PFSK-1 (cell line): ENCODE measurements around the gene MRPL55.

Source experiments
- FOXP2 ChIP-seq: optimal IDR thresholded peaks from 2 replicates; pipeline ENCODE3; 2011; ENCODE audit warnings: borderline replicate concordance, control low read depth, inconsistent platforms; ENCODE audit not compliant: insufficient read depth; ENCODE audit errors: extremely low read length, extremely low read depth
- POLR2AphosphoS5 ChIP-seq: IDR thresholded peaks from 2 replicates; pipeline ENCODE4 v1.6.1; 2012; ENCODE audit warnings: low read depth, mild to moderate bottlenecking, control low read depth, low read length, moderate library complexity
- SIN3A ChIP-seq: IDR thresholded peaks from 2 replicates; pipeline ENCODE4 v1.6.1; 2012; ENCODE audit warnings: mild to moderate bottlenecking, low read length, moderate library complexity, borderline replicate concordance; ENCODE audit not compliant: insufficient read depth
- TAF1 ChIP-seq: IDR thresholded peaks from 2 replicates; pipeline ENCODE4 v1.6.1; 2012; ENCODE audit warnings: low read length, control low read depth, borderline replicate concordance; ENCODE audit not compliant: insufficient read depth
- TF ChIP-seq, protein P1 (sequence below), 2 experiments: IDR thresholded peaks; 2 replicates each; pipeline versions ENCODE4 v1.6.1 to v1.8.0; 2011 to 2012; ENCODE audit warnings: low read depth in 2 of 2, low read length in 2 of 2, control low read depth in 1 of 2, inconsistent platforms in 1 of 2, mild to moderate bottlenecking in 1 of 2, moderate library complexity in 1 of 2; ENCODE audit not compliant: insufficient read depth in 1 of 2

Gene MRPL55

DNA sequence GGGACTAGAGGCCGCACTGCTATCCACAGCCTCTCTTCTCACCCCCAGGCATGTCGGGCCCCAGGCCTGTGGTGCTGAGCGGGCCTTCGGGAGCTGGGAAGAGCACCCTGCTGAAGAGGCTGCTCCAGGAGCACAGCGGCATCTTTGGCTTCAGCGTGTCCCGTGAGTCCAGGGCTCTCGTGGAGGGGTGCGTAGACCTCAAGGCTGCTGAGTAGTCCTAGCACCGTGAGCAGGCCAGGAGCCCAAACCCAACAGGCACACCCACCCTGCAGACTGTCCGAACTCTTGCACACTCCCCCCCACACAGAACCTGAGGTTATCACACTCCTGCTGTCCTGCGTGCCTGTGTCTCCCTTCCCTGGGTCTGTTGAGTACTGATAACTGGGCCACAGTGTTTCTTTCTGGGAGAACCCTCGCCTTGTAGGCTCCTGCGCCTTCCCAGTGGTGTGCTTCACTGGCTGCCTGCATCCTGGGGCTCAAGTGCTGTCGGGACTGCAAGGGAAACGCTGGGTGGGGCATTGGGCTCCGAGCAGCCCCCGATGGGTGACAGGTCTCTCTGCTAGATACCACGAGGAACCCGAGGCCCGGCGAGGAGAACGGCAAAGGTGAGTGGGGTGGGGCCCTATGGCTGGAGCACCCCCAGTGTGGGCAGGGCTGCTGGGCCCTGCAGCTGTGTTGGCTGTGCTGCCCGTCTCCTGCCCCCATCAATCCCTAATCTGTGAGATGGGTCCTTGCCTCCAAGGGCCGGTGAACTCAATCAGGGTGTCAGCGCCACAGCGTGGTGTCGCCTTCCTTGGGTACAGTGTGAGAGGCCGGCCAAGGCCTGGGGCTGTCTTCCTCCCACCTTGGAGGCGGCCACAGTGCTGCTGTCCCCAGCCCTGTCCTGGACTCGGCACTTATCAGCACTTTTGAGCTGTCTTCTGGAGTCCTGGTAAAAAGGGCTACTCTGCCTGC lies 36.6 kb upstream of the MRPL55 start:
- TF ChIP-seq SIN3A = no peak
- TF ChIP-seq, protein P1, sequence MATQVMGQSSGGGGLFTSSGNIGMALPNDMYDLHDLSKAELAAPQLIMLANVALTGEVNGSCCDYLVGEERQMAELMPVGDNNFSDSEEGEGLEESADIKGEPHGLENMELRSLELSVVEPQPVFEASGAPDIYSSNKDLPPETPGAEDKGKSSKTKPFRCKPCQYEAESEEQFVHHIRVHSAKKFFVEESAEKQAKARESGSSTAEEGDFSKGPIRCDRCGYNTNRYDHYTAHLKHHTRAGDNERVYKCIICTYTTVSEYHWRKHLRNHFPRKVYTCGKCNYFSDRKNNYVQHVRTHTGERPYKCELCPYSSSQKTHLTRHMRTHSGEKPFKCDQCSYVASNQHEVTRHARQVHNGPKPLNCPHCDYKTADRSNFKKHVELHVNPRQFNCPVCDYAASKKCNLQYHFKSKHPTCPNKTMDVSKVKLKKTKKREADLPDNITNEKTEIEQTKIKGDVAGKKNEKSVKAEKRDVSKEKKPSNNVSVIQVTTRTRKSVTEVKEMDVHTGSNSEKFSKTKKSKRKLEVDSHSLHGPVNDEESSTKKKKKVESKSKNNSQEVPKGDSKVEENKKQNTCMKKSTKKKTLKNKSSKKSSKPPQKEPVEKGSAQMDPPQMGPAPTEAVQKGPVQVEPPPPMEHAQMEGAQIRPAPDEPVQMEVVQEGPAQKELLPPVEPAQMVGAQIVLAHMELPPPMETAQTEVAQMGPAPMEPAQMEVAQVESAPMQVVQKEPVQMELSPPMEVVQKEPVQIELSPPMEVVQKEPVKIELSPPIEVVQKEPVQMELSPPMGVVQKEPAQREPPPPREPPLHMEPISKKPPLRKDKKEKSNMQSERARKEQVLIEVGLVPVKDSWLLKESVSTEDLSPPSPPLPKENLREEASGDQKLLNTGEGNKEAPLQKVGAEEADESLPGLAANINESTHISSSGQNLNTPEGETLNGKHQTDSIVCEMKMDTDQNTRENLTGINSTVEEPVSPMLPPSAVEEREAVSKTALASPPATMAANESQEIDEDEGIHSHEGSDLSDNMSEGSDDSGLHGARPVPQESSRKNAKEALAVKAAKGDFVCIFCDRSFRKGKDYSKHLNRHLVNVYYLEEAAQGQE (IDR thresholded peaks at IDR 0.05; ENCODE audit: insufficient read depth in 1 of 2, low read depth in 2 of 2, low read length in 2 of 2) = no peak
- TF ChIP-seq FOXP2 = no peak
- TF ChIP-seq TAF1 = no peak
- no peak for TF ChIP-seq POLR2AphosphoS5

DNA sequence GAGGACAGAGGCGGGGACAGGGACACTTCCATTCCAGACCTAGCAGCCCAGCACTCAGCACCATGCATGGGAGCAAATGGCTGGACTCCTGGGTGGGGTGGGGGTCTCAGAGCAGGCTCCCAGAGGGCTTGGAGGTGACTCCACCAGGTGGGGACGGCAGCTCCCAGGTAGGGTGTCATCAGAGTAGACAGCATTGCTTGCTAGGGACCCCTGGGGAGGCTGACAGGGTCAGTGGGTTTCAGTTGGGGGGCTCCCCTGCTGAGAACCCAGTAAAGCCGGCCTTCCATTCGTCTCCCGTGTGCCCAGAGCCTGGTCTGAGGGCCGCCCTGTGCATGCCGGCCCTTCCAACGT lies 35.9 kb upstream of the MRPL55 start:
- TF ChIP-seq SIN3A (no peak), POLR2AphosphoS5 (no peak), TAF1 (no peak), FOXP2 (no peak)
- TF ChIP-seq, protein P1 (IDR thresholded peaks at IDR 0.05; ENCODE audit: insufficient read depth in 1 of 2, low read depth in 2 of 2, low read length in 2 of 2) = no peak

DNA sequence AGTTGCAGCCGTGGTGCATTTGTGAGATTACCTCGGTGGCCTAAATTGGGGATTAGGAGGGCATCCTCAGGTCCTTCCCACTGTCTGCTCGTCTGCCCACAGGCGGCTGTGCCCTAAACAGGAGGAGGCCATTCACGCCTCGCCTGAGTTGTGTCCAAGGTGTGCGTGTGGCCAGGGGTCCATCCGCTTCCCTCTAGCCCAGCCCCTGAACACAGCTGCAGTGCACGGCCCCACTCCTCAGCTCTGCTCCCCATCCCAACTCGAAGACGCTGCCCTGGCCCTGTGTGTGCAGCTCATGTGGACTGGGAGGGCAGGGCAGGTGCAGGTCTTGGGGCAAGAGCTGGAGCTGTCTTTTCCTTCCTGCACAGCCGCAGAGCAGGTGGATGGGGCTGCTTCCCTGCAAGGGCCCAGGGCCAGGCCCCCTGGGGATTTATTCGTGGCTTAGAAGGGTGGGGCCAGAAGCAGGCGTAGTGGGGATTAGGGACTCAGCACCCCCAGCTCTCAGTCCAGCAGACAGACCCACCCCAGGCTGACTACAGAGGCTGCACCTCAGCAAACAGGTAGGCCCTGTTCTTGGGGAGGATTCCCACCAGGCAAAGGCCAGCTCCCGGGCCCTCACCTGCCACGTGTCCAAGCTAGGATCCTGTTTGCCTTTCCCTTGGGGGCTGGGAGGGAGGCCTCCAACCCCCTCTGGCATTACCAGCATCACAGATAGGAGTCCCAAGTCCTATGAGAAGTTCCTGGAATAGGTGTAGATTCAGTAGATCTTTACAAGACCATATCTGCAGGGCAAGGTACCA lies 35.3 kb upstream of the MRPL55 start:
- TF ChIP-seq POLR2AphosphoS5 = no peak
- no peak for TF ChIP-seq FOXP2
- TF ChIP-seq, protein P1 (IDR thresholded peaks at IDR 0.05; ENCODE audit: insufficient read depth in 1 of 2, low read depth in 2 of 2, low read length in 2 of 2) = no peak
- no peak for TF ChIP-seq SIN3A
- no peak for TF ChIP-seq TAF1

DNA sequence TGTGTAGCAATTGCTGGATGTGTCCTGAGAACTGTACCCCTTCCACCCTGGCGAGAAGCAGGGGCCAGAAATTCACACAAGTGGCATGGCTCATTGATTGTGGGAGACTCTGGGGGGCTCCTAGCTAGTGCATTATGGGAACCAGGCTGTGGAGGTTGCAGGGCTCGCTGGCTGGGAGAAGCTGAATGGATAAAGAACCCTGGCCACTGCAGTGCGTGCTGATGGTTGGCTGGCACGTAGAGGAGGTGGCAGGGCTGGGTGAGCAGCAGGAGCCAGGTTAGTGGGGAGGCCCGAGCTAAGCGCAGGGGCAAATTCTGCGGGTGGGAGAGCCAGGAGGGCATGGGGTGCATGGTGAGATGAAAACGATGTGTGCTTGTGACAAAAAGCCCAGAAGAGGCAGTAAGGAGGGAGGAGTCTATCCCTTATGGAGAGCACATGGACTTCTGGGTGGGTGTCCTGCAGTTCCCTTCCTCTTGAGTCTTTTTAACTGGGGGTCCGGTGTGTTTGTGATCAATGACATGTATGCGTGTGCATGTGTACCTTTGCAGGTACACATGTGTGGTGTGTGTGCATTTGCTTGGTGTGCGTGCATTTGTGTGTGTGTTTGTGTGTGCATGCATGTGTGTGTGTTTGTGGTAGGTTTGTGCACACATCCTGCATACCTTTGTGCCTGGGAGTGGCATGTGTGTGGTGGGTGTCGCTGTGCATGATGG lies 34.5 kb upstream of the MRPL55 start:
- TF ChIP-seq, protein P1 (IDR thresholded peaks at IDR 0.05; ENCODE audit: insufficient read depth in 1 of 2, low read depth in 2 of 2, low read length in 2 of 2) = no peak
- TF ChIP-seq FOXP2 (no peak), TAF1 (no peak), SIN3A (no peak), POLR2AphosphoS5 (no peak)
